WTC11 (cell line): Measurements from ENCODE around the gene GMIP.

Source experiments
- CREB1 ChIP-seq: sonication (generic); formaldehyde crosslinking; IDR thresholded peaks from 2 replicates; pipeline ENCODE4 v1.8.0; 2023; ENCODE audit warnings: mild to moderate bottlenecking, missing genetic modification reagents
- CREM ChIP-seq: sonication (generic); formaldehyde crosslinking; IDR thresholded peaks from 2 replicates; pipeline ENCODE4 v1.8.1; 2022; ENCODE audit warnings: mild to moderate bottlenecking, missing genetic modification reagents, moderate library complexity
- ELF4 ChIP-seq: sonication (generic); formaldehyde crosslinking; IDR thresholded peaks from 2 replicates; pipeline ENCODE4 v1.8.1; 2022; ENCODE audit warnings: low read depth, mild to moderate bottlenecking, moderate library complexity, missing genetic modification reagents
- FOXP1 ChIP-seq: sonication (generic); formaldehyde crosslinking; IDR thresholded peaks from 2 replicates; pipeline ENCODE4 v1.8.0; 2022; ENCODE audit warnings: missing genetic modification reagents, mild to moderate bottlenecking, moderate library complexity, borderline replicate concordance
- NFE2L1 ChIP-seq: sonication (generic); formaldehyde crosslinking; IDR thresholded peaks from 2 replicates; pipeline ENCODE4 v1.8.1; 2023; ENCODE audit warnings: missing genetic modification reagents
- NR2C2 ChIP-seq: sonication (generic); formaldehyde crosslinking; IDR thresholded peaks from 2 replicates; pipeline ENCODE4 v1.8.0; 2022; ENCODE audit warnings: mild to moderate bottlenecking, missing genetic modification reagents
- SMAD3 ChIP-seq: sonication (generic); formaldehyde crosslinking; IDR thresholded peaks from 2 replicates; pipeline ENCODE4 v1.8.0; 2022; ENCODE audit warnings: missing genetic modification reagents, mild to moderate bottlenecking, borderline replicate concordance
- ZBTB21 ChIP-seq: sonication (generic); formaldehyde crosslinking; IDR thresholded peaks from 2 replicates; pipeline ENCODE4 v1.8.1; 2023; ENCODE audit warnings: mild to moderate bottlenecking, missing genetic modification reagents, borderline replicate concordance
- ZNF263 ChIP-seq: sonication (generic); formaldehyde crosslinking; IDR thresholded peaks from 2 replicates; pipeline ENCODE4 v1.8.1; 2022; ENCODE audit warnings: low read depth, mild to moderate bottlenecking, moderate library complexity, missing genetic modification reagents
- ZNF396 ChIP-seq: fragments of 250-450 bp; sonication (Bioruptor Pico); IDR thresholded peaks from 2 replicates; pipeline ENCODE4 v1.8.0; 2021; ENCODE audit warnings: mild to moderate bottlenecking, moderate library complexity, borderline replicate concordance
- TF ChIP-seq, protein P1 (sequence below): fragments of 200-600 bp; IDR thresholded peaks from 2 replicates; pipeline ENCODE4 v1.8.0; 2022; ENCODE audit warnings: antibody characterized with exemption
- TF ChIP-seq, protein P2 (sequence below): sonication (generic); formaldehyde crosslinking; IDR thresholded peaks from 2 replicates; pipeline ENCODE4 v1.8.0; 2022; ENCODE audit warnings: mild to moderate bottlenecking, missing genetic modification reagents
- TF ChIP-seq, protein P3 (sequence below): sonication (generic); formaldehyde crosslinking; conservative IDR thresholded peaks from 2 replicates; pipeline ENCODE4 v1.8.1; 2023; ENCODE audit warnings: mild to moderate bottlenecking, low read depth, missing genetic modification reagents, moderate library complexity
- TF ChIP-seq, protein P4 (sequence below): fragments of 250-450 bp; sonication (Bioruptor Pico); IDR thresholded peaks from 2 replicates; pipeline ENCODE4 v1.9.0; 2021; ENCODE audit warnings: mild to moderate bottlenecking

DNA sequence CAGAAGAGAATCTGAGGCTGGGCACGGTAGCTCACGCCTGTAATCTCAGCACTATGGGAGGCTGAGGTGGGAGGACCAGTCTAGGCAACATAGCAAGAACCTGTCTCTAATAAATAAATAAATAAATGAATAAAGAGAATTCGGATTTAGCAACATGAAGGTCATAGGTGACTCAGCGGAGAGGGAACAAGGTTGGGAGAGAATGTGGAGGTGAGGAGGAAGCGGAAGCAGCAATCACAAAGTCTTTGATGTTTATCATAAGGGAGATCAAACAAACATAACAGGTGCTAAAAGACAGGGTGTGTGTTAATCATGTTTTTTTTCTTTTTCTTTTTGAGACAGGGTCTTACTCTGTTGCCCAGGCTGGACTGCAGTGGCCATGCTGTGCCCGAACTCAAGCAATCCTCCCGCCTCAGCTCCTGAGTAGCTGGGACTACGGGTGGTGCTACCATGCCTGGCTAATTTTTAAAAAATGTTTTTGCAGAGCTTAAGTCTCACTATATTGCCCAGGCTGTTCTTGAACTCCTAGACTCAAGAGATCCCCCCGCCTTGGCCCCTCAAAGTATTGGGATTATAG lies 41.2 kb downstream of the GMIP start:
- TF ChIP-seq ELF4 (no peak), CREB1 (no peak), ZNF263 (CRISPR knock-in tag) (no peak), SMAD3 (CRISPR knock-in tag) (no peak), NFE2L1 (CRISPR knock-in tag) (no peak), NR2C2 (CRISPR knock-in tag) (no peak), FOXP1 (CRISPR knock-in tag) (no peak), CREM (no peak), ZBTB21 (CRISPR knock-in tag) (no peak), ZNF396 (CRISPR knock-in tag) (no peak)
- TF ChIP-seq, protein P1, sequence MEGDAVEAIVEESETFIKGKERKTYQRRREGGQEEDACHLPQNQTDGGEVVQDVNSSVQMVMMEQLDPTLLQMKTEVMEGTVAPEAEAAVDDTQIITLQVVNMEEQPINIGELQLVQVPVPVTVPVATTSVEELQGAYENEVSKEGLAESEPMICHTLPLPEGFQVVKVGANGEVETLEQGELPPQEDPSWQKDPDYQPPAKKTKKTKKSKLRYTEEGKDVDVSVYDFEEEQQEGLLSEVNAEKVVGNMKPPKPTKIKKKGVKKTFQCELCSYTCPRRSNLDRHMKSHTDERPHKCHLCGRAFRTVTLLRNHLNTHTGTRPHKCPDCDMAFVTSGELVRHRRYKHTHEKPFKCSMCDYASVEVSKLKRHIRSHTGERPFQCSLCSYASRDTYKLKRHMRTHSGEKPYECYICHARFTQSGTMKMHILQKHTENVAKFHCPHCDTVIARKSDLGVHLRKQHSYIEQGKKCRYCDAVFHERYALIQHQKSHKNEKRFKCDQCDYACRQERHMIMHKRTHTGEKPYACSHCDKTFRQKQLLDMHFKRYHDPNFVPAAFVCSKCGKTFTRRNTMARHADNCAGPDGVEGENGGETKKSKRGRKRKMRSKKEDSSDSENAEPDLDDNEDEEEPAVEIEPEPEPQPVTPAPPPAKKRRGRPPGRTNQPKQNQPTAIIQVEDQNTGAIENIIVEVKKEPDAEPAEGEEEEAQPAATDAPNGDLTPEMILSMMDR, result no peak
- TF ChIP-seq, protein P2, sequence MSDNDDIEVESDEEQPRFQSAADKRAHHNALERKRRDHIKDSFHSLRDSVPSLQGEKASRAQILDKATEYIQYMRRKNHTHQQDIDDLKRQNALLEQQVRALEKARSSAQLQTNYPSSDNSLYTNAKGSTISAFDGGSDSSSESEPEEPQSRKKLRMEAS (CRISPR knock-in tag), result no peak
- TF ChIP-seq, protein P3, sequence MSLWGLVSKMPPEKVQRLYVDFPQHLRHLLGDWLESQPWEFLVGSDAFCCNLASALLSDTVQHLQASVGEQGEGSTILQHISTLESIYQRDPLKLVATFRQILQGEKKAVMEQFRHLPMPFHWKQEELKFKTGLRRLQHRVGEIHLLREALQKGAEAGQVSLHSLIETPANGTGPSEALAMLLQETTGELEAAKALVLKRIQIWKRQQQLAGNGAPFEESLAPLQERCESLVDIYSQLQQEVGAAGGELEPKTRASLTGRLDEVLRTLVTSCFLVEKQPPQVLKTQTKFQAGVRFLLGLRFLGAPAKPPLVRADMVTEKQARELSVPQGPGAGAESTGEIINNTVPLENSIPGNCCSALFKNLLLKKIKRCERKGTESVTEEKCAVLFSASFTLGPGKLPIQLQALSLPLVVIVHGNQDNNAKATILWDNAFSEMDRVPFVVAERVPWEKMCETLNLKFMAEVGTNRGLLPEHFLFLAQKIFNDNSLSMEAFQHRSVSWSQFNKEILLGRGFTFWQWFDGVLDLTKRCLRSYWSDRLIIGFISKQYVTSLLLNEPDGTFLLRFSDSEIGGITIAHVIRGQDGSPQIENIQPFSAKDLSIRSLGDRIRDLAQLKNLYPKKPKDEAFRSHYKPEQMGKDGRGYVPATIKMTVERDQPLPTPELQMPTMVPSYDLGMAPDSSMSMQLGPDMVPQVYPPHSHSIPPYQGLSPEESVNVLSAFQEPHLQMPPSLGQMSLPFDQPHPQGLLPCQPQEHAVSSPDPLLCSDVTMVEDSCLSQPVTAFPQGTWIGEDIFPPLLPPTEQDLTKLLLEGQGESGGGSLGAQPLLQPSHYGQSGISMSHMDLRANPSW (CRISPR knock-in tag), result no peak
- TF ChIP-seq, protein P4, sequence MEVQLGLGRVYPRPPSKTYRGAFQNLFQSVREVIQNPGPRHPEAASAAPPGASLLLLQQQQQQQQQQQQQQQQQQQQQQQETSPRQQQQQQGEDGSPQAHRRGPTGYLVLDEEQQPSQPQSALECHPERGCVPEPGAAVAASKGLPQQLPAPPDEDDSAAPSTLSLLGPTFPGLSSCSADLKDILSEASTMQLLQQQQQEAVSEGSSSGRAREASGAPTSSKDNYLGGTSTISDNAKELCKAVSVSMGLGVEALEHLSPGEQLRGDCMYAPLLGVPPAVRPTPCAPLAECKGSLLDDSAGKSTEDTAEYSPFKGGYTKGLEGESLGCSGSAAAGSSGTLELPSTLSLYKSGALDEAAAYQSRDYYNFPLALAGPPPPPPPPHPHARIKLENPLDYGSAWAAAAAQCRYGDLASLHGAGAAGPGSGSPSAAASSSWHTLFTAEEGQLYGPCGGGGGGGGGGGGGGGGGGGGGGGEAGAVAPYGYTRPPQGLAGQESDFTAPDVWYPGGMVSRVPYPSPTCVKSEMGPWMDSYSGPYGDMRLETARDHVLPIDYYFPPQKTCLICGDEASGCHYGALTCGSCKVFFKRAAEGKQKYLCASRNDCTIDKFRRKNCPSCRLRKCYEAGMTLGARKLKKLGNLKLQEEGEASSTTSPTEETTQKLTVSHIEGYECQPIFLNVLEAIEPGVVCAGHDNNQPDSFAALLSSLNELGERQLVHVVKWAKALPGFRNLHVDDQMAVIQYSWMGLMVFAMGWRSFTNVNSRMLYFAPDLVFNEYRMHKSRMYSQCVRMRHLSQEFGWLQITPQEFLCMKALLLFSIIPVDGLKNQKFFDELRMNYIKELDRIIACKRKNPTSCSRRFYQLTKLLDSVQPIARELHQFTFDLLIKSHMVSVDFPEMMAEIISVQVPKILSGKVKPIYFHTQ (CRISPR knock-in tag), result no peak
